ENCODE data around the gene INSC.

DNA sequence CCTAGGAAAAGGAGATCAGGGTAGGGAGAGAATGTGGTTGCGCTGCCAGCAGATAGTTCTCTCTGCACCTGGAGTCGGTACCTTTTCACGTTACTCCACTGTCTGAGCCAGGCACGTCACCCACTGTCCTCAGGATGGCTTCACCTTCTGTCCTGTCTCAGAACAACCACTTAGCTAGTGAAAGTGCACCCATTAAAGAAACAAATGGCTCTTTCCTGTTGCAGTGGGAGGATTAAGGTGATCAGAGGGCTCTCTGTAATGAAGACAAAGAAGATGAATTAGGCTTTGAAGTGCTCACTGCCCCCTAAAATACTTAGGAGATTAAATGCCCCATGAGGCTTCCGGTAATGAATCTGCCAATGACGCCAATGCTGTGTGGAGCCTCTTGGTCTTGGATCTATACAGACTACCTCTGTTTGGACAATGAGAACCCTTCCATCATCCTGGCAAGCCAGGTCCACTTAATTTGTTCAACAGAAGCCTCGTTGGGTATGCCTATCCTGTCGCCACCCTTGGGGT lies 113.7 kb downstream of the INSC start:
- no peak for TF ChIP-seq POLR2A (IDR thresholded peaks at IDR 0.05)
- TF ChIP-seq, protein P1, sequence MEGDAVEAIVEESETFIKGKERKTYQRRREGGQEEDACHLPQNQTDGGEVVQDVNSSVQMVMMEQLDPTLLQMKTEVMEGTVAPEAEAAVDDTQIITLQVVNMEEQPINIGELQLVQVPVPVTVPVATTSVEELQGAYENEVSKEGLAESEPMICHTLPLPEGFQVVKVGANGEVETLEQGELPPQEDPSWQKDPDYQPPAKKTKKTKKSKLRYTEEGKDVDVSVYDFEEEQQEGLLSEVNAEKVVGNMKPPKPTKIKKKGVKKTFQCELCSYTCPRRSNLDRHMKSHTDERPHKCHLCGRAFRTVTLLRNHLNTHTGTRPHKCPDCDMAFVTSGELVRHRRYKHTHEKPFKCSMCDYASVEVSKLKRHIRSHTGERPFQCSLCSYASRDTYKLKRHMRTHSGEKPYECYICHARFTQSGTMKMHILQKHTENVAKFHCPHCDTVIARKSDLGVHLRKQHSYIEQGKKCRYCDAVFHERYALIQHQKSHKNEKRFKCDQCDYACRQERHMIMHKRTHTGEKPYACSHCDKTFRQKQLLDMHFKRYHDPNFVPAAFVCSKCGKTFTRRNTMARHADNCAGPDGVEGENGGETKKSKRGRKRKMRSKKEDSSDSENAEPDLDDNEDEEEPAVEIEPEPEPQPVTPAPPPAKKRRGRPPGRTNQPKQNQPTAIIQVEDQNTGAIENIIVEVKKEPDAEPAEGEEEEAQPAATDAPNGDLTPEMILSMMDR (IDR thresholded peaks at IDR 0.05) = no peak
